MM.1S (cell line): ENCODE results near the gene FOXL1.

Experiments
- DNase-seq: peaks from one replicate; pipeline ENCODE4 v3.0.0-alpha.2; 2015
- H2AFZ ChIP-seq: fragments of 300-600 bp; sonication (generic); 2 replicates; pipeline ENCODE4 v1.6.0; 2016; ENCODE audit warnings: antibody characterized with exemption, low read length
- H3F3A ChIP-seq: fragments of 300-600 bp; sonication (generic); 2 replicates; pipeline ENCODE4 v1.6.1; 2016; ENCODE audit warnings: mild to moderate bottlenecking, antibody characterized with exemption, low read length, moderate library complexity, mixed read lengths; ENCODE audit not compliant: insufficient read depth
- H3K27ac ChIP-seq: fragments of 300-600 bp; sonication (generic); 2 replicates; pipeline ENCODE4 v1.5.1; 2016; ENCODE audit warnings: mild to moderate bottlenecking, low read length
- H3K27me3 ChIP-seq: fragments of 300-600 bp; sonication (generic); replicated peaks from 2 replicates; pipeline ENCODE4 v1.6.0; 2016; ENCODE audit warnings: low read length; ENCODE audit not compliant: insufficient read depth
- H3K36me3 ChIP-seq: fragments of 300-600 bp; sonication (generic); replicated peaks from 2 replicates; pipeline ENCODE4 v1.6.1; 2016; ENCODE audit warnings: mild to moderate bottlenecking, low read length, mixed read lengths; ENCODE audit not compliant: insufficient read depth
- H3K4me1 ChIP-seq: fragments of 300-600 bp; sonication (generic); 2 replicates; pipeline ENCODE4 v1.6.1; 2016; ENCODE audit warnings: low read length, mixed read lengths
- H3K4me2 ChIP-seq: fragments of 300-600 bp; sonication (generic); 2 replicates; pipeline ENCODE4 v1.6.0; 2016; ENCODE audit warnings: low read depth, low read length
- H3K4me3 ChIP-seq: fragments of 300-600 bp; sonication (generic); 2 replicates; pipeline ENCODE4 v1.5.1; 2016; ENCODE audit warnings: low read length, mixed read lengths
- H3K79me2 ChIP-seq: fragments of 300-600 bp; sonication (generic); 2 replicates; pipeline ENCODE4 v1.6.1; 2016; ENCODE audit warnings: mixed run types, low read length, mixed read lengths
- H3K9ac ChIP-seq: fragments of 300-600 bp; sonication (generic); 2 replicates; pipeline ENCODE4 v1.6.1; 2016; ENCODE audit warnings: low read length, mixed read lengths
- H3K9me2 ChIP-seq: fragments of 300-600 bp; sonication (generic); replicated peaks from 2 replicates; pipeline ENCODE4 v1.6.1; 2016; ENCODE audit warnings: mild to moderate bottlenecking, low read length, mixed read lengths; ENCODE audit not compliant: insufficient read depth
- H3K9me3 ChIP-seq: fragments of 300-600 bp; sonication (generic); replicated peaks from 2 replicates; pipeline ENCODE4 v1.6.1; 2016; ENCODE audit warnings: mild to moderate bottlenecking, low read length, mixed read lengths; ENCODE audit not compliant: insufficient read depth
- H4K20me1 ChIP-seq: fragments of 300-600 bp; sonication (generic); 2 replicates; pipeline ENCODE4 v1.6.1; 2016; ENCODE audit warnings: mild to moderate bottlenecking, low read length, moderate library complexity, mixed read lengths; ENCODE audit not compliant: insufficient read depth
- EZH2 ChIP-seq: fragments of 300-600 bp; sonication (generic); optimal IDR thresholded peaks from 2 replicates; pipeline ENCODE3; 2017; ENCODE audit warnings: low read depth, mild to moderate bottlenecking, antibody characterized with exemption, low read length, mixed read lengths
- EZH2phosphoT487 ChIP-seq: fragments of 300-600 bp; sonication (generic); IDR thresholded peaks from 2 replicates; pipeline ENCODE4 v1.6.1; 2018; ENCODE audit warnings: antibody characterized with exemption, low read length
- TF ChIP-seq, protein P1 (sequence below): fragments of 300-600 bp; sonication (generic); IDR thresholded peaks from 2 replicates; pipeline ENCODE4 v1.5.1; 2016; ENCODE audit warnings: antibody characterized with exemption, low read length, mixed read lengths

The FOXL1 gene

GRCh38 chr16:86626966-86627365, 48.6 kb downstream of the FOXL1 start:
- H3K9me3 ChIP-seq = no peaks in the 10 kb centered on the region
- no peaks in the 10 kb centered on the region for H4K20me1 ChIP-seq
- H3K36me3 ChIP-seq = no peaks in the 10 kb centered on the region
- no peaks in the 10 kb centered on the region for H3K4me1 ChIP-seq
- no peak overlapping the region for H2AFZ ChIP-seq
- no peaks in the 10 kb centered on the region for H3F3A ChIP-seq
- no peak overlapping the region for H3K27ac ChIP-seq
- no peak overlapping the region for H3K4me2 ChIP-seq
- DNase-seq = no peak
- H3K27me3 ChIP-seq = peaks cover 35% of the 10 kb centered on the region
- no peak overlapping the region for H3K4me3 ChIP-seq
- no peaks in the 10 kb centered on the region for H3K9me2 ChIP-seq
- H3K79me2 ChIP-seq = no peaks in the 10 kb centered on the region
- TF ChIP-seq EZH2phosphoT487 (no peak), EZH2 (no peak)
- TF ChIP-seq, protein P1, sequence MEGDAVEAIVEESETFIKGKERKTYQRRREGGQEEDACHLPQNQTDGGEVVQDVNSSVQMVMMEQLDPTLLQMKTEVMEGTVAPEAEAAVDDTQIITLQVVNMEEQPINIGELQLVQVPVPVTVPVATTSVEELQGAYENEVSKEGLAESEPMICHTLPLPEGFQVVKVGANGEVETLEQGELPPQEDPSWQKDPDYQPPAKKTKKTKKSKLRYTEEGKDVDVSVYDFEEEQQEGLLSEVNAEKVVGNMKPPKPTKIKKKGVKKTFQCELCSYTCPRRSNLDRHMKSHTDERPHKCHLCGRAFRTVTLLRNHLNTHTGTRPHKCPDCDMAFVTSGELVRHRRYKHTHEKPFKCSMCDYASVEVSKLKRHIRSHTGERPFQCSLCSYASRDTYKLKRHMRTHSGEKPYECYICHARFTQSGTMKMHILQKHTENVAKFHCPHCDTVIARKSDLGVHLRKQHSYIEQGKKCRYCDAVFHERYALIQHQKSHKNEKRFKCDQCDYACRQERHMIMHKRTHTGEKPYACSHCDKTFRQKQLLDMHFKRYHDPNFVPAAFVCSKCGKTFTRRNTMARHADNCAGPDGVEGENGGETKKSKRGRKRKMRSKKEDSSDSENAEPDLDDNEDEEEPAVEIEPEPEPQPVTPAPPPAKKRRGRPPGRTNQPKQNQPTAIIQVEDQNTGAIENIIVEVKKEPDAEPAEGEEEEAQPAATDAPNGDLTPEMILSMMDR = no peak
- no peak overlapping the region for H3K9ac ChIP-seq

- TF ChIP-seq, protein P1 = no peak
- TF ChIP-seq EZH2phosphoT487 (no peak), EZH2 (no peak)
- H3K9ac ChIP-seq = no peak overlapping the region
- DNase-seq = no peak
- no peak overlapping the region for H3K4me3 ChIP-seq
- no peaks in the 10 kb centered on the region for H3K36me3 ChIP-seq
- no peak overlapping the region for H3K27ac ChIP-seq
- peaks cover 40% of the 10 kb centered on the region for H3K27me3 ChIP-seq
- H3K4me1 ChIP-seq = no peaks in the 10 kb centered on the region
- H3K9me3 ChIP-seq = no peaks in the 10 kb centered on the region
- H3F3A ChIP-seq = no peaks in the 10 kb centered on the region
- H3K4me2 ChIP-seq = no peak overlapping the region
- H3K79me2 ChIP-seq = no peaks in the 10 kb centered on the region
- H2AFZ ChIP-seq = no peak overlapping the region
- H3K9me2 ChIP-seq = no peaks in the 10 kb centered on the region
- H4K20me1 ChIP-seq = no peaks in the 10 kb centered on the region
These were observed 50.3 kb downstream of the FOXL1 start for GRCh38 chr16:86628614-86629013.

GRCh38 chr16:86630471-86630870, 52.1 kb downstream of the FOXL1 start:
- H3F3A ChIP-seq = no peaks in the 10 kb centered on the region
- H3K36me3 ChIP-seq = no peaks in the 10 kb centered on the region
- H4K20me1 ChIP-seq = no peaks in the 10 kb centered on the region
- H3K9me2 ChIP-seq = no peaks in the 10 kb centered on the region
- H3K9me3 ChIP-seq = no peaks in the 10 kb centered on the region
- no peak overlapping the region for H3K9ac ChIP-seq
- DNase-seq = no peak
- no peak overlapping the region for H3K4me2 ChIP-seq
- H3K27ac ChIP-seq = no peak overlapping the region
- no peaks in the 10 kb centered on the region for H3K4me1 ChIP-seq
- H3K79me2 ChIP-seq = no peaks in the 10 kb centered on the region
- H2AFZ ChIP-seq = no peak overlapping the region
- TF ChIP-seq EZH2phosphoT487 (no peak), EZH2 (no peak)
- TF ChIP-seq, protein P1 = no peak
- H3K4me3 ChIP-seq = no peak overlapping the region
- peaks cover 44% of the 10 kb centered on the region for H3K27me3 ChIP-seq

DNA sequence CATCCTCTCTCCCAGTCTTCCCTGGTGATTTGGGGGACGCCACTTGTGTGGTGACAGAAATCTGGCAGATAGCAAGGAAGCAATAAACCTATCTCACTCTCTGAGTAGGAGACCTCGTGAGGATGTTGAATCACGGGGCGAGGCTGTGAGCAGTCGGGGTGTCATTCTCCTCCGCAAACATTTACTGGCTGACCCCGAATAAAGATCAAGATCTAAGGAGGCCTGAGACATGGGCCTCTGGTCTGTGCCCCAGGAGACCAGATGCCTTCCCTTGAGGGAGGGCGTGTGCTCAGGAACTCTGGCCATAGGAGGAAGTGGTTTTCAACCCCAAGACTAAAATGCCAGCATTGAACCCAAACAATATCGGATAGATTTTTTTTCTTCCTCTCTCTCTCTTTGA, 53.1 kb downstream of the FOXL1 start:
- Histone ChIP-seq H3K27me3 (peaks cover 48% of the 10 kb centered on the region), H3K9ac (no peak overlapping the region), H3K36me3 (no peaks in the 10 kb centered on the region), H3K9me3 (no peaks in the 10 kb centered on the region), H3K4me2 (no peak overlapping the region), H2AFZ (no peak overlapping the region), H3F3A (no peaks in the 10 kb centered on the region), H3K9me2 (no peaks in the 10 kb centered on the region), H3K4me1 (no peaks in the 10 kb centered on the region), H3K27ac (no peak overlapping the region), H4K20me1 (no peaks in the 10 kb centered on the region), H3K79me2 (no peaks in the 10 kb centered on the region), H3K4me3 (no peak overlapping the region)
- DNase-seq = no peak
- TF ChIP-seq EZH2 = no peak
- no peak for TF ChIP-seq EZH2phosphoT487
- TF ChIP-seq, protein P1 = no peak
